Breast epithelium (tissue), 3 donors: ENCODE results near the gene DPEP2NB.

ENCODE experiments used
- CTCF ChIP-seq, 3 donors: fragments of 450-650 bp; IDR thresholded peaks; one replicate each; pipeline ENCODE4 v1.5.1; 2016 to 2017; ENCODE audit warnings: antibody characterized with exemption in 3 of 3, mild to moderate bottlenecking in 3 of 3, moderate library complexity in 3 of 3
- POLR2A ChIP-seq: fragments of 450-650 bp; IDR thresholded peaks from one replicate; pipeline ENCODE4 v1.6.1; 2016; ENCODE audit warnings: antibody characterized with exemption, mild to moderate bottlenecking, moderate library complexity
- POLR2AphosphoS5 ChIP-seq, 3 donors: sonication (generic); formaldehyde crosslinking; IDR thresholded peaks; one replicate each; pipeline ENCODE4 v1.6.1; 2017; ENCODE audit warnings: antibody characterized with exemption in 3 of 3

GRCh38 chr16:67976205-67976604 lies 39.5 kb downstream of the DPEP2NB start:
- TF ChIP-seq CTCF (IDR thresholded peaks at IDR 0.05), result no peak
- no peak for TF ChIP-seq POLR2AphosphoS5 (IDR thresholded peaks at IDR 0.05)
- no peak for TF ChIP-seq POLR2A
